Stimulated activated naive CD4-positive, alpha-beta T cell (primary cell): ENCODE data around the gene DENND2A.
A peak's percentile ranks its signal among the peaks of the same experiment; 100 is the strongest.
"Not testable (repeated sequence)": the region's sequence is repeated elsewhere in the genome, so short reads cannot be mapped to it uniquely, and the experiment has no call there.

Experiments used
- DNase-seq, 6 experiments: peaks; one replicate each; lab custom pipeline; 2025; lab: John Stamatoyannopoulos, UW

Gene DENND2A

DNA sequence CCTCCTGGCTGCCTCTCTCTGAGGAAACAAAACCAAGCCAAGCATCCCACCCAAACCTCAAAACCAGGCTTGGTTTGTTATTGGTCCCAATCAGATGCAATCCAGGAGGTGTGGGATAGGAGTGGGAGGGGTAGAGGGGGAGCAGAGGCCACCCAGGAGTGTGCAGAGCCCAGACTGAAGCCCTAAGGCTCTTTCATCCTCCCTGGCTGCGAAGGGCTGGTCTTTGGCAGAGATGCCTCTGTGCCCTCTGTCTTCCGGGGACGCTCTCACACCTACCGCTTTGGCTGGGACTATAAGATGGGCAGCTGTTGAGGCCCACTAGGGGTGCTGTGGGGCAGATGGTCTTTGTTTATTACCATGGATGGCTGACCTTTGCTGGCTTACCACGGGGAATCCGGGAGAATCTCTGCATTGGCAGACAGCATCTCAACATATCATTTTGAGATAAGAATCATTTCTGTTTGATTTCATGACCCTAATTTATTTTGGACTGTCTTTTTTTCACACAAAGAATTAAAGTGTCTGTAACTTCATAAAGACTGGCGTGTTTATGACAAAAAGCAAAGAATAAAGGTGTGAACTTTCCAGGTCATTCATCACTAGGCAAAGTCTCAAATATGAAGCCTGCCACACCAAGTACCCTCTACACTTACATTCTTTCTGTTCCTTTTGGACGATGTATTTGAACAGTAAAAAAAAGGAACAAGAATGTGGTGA lies 6.5 kb upstream of the DENND2A start:
- DNase-seq, result peak in 3 of 6 experiments; percentile 7 to 16 (median 11)

DNA sequence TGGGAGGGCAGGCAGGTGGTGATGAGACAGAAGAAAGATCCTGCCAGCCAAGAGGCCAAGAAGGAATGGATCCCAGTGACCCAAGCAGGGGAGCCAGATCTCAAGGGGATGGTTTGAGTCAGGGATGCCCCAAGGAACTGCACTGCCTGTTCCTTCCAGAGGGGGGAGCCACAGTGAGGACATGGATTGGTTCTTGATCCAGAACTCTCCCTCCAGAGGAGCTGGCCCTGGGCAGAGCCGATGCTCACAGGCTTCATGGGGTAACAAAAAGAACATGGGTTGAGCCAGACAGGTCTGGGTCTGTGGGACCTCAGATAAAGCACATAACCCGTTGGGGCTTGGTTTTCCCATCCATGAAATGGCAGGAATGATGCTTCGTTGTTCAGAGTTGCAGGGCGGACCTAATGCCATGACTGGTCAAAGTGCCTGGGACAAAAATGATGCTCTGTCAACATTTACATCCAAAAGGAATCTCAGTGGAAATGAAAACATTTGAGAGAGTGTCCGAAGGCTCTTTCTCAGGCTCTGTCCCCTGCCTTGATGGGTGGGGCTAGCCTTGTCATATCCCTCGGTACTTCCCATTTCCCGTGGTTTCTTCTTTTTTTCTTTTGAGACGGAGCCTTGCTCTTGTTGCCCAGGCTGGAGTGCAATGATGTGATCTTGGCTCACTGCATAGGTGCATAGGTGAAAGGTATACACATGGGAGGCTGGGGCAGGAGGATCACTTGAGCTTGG lies 4.7 kb upstream of the DENND2A start:
- no peak for DNase-seq

- DNase-seq, result not testable (repeated sequence)
Observed at GRCh38 chr7:140644761-140645160, 4.1 kb upstream of the DENND2A start.

- DNase-seq, result no peak
Observed at GRCh38 chr7:140643416-140643815, 2.8 kb upstream of the DENND2A start.

DNA sequence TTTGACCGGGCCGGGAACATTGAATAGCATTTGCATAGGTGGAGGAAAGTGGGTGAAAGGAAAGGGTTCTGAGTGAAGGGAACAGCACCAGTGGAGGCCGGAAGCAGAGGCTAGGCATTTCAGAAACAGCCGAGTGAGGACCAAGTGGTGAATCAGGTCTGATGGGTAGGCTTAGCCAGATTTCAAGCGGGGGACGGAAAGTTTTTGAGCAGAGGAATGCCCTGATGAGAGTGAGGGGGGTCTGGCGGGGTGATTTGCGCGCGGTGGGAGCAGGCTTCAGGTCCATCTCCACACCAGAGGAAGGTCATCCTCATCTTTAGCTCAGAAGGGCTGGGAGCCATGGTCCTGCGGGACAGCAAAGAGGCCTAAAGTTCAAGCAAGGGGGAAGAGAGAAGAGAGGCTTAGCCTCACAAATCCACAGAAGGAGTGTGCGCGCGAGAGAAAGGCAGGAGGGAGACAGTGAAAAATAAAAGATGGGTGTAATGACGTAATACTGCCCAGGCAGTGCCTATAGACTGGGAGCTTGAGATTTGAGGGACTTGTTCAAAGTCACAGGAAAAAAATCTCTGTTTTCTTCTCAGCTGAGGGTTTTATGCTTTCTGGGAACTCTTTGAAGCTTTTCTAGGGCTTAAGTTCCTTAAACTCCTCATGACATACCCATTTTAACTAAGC lies 1.0 kb upstream of the DENND2A start:
- no peak for DNase-seq

- DNase-seq, result peak in 2 of 6 experiments; percentile 9 to 34
Observed at GRCh38 chr7:140640060-140640637, 464 bp downstream of the DENND2A start.

DNA sequence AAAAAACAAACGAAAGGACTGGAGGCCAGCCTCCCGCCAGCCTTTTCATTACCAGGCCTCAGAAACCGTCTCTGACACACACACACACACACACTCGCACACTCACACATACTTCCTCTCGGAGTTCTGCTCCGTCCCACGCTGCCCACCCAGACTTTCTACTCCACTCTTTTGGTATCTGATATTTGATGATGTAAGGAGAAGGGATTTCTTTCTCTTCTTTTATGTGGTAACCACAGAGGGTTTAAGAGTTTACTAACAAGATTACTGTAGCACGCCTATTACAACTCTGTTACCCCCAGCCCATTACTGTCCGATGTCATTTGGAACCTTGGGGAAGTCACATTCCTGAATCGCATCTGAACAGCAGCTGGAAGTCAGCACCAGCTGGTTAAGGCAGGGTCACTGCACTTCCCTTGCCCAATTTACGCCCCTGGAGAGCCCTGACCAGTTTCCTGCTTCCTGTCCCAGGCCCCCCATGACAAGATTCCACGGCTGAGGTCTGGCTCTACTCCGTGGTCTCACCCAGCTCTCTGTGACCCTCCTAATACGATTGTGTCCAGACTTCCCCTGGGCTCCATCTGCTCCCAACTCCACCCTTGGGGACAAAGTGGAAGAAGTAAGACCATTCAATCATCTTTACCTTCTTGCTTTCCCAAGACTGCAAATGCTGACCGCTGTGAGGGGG lies 1.1 kb downstream of the DENND2A start:
- peak in 2 of 6 experiments; percentile 2 to 17 for DNase-seq

- no peak for DNase-seq
Observed at GRCh38 chr7:140638173-140638791, 2.3 kb downstream of the DENND2A start.

GRCh38 chr7:140637400-140637799 lies 3.2 kb downstream of the DENND2A start:
- DNase-seq, result no peak

GRCh38 chr7:140635816-140636215 lies 4.8 kb downstream of the DENND2A start:
- DNase-seq, result no peak

GRCh38 chr7:140635345-140635744 lies 5.3 kb downstream of the DENND2A start:
- no peak for DNase-seq

DNA sequence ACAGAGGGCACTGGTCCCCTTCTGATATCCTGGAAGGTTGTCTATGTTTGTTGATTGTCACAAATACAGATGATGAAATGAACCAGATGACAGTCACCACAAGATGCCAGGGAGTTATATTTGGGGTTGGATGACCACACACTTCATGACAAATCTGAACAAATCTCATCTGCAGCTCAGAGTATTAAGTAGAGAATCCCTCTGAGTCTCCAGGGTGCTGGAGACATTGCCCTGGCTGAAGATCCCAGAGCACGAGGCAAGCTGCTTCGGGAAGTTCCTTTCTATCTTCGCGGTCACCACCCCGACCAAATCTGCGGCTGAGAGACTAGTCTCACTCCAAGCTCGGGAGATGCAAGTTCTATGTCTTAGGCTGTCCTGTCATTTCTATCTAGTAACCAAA lies 9.0 kb downstream of the DENND2A start:
- DNase-seq, result no peak

GRCh38 chr7:140631021-140631420 lies 9.6 kb downstream of the DENND2A start:
- DNase-seq, result no peak

GRCh38 chr7:140625908-140626868 lies 14.4 kb downstream of the DENND2A start:
- no peak for DNase-seq

DNA sequence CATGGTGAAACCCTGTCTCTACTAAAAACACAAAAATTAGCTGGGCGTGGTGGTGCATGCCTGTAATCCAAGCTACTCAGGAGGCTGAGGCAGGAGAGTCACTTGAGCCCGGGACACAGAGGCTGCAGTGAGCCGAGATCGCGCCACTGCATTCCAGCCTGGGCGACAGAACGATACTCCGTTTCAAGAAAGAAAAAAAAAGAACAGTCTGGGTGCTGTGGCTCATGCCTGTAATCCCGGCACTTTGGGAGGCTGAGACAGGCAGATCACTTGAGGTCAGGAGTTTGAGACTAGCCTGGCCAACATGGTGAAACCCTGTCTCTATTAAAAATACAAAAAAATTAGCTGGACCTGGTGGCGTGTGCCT lies 15.4 kb downstream of the DENND2A start:
- not testable (repeated sequence) for DNase-seq

DNA sequence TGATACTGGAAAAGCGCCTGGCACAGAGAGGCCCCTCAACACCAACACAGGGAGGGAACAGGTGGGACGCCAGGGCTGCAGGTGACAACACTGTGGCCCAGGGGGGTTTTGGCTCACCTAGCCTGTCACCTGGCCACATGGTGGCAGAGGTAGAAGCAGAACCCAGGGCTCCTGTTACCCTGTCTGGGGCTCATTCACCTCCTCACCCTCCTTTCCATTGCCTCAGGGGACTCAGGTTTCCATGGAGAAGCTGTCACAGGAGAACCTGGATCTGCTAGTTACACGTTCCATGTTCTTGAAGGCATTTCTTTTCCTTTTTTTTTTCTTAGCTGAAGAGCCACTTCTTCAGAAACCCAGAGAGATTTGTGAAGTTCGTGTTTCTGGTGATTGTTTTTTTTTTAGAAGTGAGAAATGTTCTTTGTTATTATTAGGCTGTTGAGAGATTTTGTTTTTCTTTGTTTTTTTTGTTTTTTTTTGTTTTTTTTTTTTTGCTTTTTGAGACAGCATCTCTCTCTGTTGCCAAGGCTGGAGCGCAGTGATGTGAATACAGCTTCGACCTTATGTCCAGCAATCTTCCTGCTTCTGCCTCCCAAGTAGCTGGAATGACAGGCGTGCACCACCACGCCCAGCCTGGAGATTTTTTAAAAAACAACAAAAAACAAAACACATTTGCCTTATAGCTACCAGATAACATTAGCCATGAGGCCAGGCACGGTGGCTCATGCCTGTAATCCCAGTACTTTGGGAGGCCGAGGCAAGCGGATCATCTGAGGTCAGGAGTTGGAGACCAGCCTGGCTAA lies 16.0 kb downstream of the DENND2A start:
- DNase-seq, result no peak

DNA sequence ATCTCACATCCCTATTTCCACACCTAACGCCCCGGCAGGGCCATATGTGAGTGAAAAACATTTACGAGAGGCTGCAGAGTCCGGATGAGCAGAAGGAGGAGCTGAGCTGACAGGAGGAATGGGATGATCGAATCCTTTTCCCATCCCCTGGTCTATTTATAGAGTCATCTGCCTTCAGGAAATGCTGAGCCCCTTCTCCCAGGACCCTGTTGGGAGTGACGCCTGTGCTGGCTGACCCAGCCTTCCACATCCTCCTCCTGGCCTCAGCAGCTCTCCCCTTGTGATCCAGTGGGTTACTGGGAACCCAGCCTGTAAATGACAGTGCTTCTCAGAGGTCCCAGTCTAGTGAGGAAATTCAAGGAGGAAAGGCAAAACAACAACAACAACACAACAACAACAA lies 16.6 kb downstream of the DENND2A start:
- no peak for DNase-seq

DNA sequence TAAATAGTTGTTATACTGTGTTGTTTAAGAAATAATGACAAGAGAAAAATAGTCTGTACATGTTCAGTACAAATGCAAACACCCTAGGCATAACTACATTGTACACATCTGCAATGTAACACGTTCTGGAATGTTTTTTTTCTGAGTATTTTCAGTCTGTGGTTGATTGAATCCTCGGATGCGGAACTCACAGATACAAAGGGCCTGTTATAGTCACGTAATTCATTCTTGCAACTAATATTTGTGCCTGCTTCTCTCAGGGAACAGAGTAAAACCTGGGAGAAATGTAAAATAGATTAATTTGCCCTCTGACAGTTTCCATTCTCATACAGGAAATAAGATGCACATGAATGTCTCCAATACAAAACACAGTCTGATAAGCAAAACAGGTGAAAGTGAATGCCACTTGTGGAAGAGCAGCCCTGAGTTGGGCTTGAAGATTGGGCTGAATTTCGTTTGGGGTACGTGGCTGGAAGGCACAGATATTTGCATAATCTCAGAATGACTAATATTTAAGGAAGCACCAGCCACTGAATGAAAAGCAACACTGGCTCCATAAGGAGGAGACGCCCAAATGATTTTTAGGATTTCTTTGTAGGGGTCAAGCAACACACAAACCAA lies 19.1 kb downstream of the DENND2A start:
- no peak for DNase-seq

GRCh38 chr7:140619915-140620510 lies 20.6 kb downstream of the DENND2A start:
- not testable (repeated sequence) for DNase-seq
